NCI-H128 (cell line): ENCODE measurements around the gene SLC16A3.
A peak's percentile ranks its signal among the peaks of the same experiment; 100 is the strongest.
"Not testable (repeated sequence)": the region's sequence is repeated elsewhere in the genome, so short reads cannot be mapped to it uniquely, and the experiment has no call there.

Experiments used
- DNase-seq: peaks from one replicate; lab custom pipeline; 2025; ENCODE audit not compliant: unreplicated experiment; lab: John Stamatoyannopoulos, UW

The SLC16A3 gene

GRCh38 chr17:82228842-82229697 is at the start of gene SLC16A3:
Gene SLC16A3, plus strand, starts transcription at chr17:82229042. Its CDS starts 6,967 bp downstream, at chr17:82236009.
- peak; percentile 4 for DNase-seq

GRCh38 chr17:82179412-82179811 is 49.4 kb upstream of the SLC16A3 start:
- no peak for DNase-seq

DNA sequence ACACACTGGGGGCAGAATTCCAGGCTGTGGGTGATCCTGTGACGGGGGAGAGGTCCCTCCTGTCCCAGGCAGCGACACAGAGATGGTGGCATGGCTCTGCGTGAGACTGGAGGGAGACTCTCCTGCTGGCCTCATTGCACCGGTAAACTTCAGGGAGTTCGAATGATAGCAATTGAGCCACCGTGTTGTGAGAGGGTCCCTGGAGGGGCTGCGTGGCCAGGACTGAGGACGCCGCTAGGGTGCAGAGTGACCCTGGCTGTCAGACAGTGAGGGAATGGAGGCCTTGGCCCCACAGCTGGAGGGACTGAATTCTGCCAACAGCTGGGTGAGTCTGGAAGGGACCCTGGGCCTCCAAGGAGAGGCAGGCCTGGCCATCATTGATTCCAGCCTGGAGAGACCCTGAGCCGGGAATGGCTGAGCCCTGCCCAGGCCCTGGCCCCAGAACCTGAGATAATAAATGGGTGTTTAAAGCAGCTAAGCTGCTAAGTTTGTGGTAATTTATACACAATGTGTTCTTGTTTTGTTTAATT is 48.8 kb upstream of the SLC16A3 start:
- DNase-seq = no peak

- no peak for DNase-seq
Observed at GRCh38 chr17:82180776-82181528, 47.9 kb upstream of the SLC16A3 start.

GRCh38 chr17:82184761-82185160 is 44.1 kb upstream of the SLC16A3 start:
- DNase-seq = no peak

GRCh38 chr17:82186221-82186620 is 42.6 kb upstream of the SLC16A3 start:
- DNase-seq = no peak

- no peak for DNase-seq
Observed at GRCh38 chr17:82187500-82187899, 41.3 kb upstream of the SLC16A3 start.

DNA sequence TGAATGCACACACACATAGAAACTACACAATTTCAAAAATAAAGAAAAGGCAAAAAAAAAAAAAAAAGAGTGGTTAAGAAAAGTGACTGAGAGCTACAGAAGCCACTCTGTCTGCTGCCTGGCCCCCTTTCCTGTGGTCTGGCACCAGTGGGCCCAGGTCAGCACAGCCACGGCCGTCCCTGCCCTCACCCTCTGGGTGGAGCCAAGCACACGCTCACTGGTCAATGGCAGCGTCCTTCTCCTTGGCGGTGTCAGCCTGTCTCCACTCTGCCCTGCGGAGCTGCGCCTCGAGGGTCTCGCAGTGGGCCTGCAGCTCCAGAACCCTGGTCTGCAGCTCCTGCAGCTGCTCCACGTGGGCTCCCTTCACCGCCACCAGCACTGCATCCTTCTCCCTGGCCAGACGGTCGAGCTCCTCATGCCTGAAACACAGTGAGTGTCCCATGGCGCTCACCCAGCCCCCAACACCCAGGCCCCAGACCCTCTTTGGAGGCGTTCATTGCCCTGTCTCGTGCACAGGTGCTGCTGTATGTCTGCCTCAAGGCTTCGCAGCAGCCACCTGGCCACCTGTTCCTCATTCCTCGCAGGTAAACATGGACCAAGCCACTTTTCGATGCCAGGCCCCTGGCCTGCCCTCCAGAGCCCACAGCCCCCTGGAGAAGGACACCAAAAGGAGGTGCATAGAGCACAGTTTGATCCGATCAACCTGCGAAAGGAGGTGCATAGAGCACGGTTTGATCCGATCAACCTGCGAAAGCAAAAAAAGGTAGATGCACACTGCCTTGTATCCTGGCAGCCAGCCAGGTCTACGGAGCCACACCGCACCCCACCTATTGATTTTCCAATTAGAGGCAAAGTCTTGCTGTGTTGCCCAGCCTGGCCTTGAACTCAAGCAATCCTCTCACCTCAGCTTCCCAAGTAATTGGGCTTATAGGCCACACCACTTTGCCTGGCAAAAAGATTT is 40.6 kb upstream of the SLC16A3 start:
- no peak for DNase-seq

- DNase-seq = not testable (repeated sequence)
Observed at GRCh38 chr17:82193050-82193449, 35.8 kb upstream of the SLC16A3 start.

DNA sequence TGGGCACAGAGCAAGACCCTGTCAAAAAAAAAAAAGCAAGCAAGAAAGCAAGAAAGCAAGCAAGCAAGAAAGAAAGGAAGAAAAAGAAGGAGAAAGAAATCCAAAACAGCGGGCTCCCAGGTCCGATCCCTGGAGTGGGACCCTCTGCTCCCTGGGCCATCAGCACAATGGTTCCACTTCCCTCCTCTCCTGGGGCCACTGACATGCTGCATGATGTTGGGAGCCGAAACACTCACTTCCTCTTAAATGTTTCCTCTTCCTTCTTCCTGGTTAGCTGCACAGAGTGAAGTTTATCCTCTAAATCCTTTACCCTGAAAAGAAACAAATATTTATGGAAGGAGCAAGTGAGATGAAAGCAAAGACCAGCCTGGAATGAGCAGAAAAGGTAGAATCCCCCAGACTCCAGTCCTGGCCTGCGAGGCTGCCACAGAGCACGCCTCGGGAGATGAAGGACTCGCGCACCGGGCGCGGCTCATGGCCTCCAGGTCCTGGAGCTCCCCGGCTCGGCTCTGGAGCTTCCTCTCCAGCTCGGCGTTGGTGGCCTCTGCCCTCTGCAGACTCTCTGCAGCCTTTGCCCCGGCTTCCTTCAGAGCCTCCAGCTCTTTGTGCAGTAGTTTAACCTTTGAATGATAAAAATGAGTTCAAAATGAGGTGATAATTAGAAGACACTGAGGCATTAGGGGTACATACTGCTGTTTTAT is 35.2 kb upstream of the SLC16A3 start:
- no peak for DNase-seq

GRCh38 chr17:82194765-82195164 is 34.1 kb upstream of the SLC16A3 start:
- no peak for DNase-seq

DNA sequence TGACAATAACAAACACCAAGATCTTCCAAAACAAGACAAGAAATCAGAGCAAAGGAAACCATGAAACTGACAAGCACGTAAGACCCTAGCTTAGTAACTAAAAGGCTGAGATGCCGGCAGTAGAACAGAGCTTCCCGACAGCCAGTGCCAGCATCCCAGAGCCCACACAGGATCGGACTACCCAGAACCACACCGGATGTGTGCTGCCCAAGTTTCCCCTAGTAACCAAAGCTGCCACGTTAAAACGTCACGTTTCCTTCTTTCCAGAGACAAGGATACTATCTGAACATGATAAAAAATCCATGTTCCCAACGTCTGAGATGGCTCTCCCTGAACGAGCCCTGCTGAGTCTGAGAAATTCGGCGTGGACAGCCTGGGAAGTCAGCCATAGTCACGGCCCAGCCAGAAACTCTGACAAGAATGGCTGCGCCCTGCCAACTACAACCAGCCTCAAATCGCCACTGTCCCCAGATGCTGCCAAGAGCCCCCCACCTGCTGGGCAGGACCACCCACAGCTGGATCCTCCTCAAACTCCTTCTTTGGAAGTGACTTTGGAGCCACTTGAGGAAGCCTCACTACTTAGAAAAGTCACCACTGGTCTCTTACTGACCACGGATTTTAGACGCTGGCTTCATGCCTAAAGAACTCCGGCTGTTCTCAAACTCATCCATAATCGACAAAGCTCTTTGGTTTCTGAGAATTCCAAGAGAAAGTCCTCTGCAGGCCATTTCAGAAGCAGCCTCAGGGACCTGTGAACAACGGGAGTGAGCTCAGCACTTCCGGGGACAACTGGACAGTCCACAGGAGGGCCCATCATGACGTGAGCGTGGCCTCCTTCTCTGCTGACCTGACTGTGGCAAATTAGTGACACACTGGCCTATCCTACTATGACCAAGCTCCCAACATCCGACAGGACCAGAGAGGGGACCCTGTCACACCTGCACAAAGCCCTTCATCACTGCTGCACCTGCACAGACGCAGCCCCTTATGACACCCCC is 32.9 kb upstream of the SLC16A3 start:
- DNase-seq = no peak

- no peak for DNase-seq
Observed at GRCh38 chr17:82198092-82198491, 30.8 kb upstream of the SLC16A3 start.

DNA sequence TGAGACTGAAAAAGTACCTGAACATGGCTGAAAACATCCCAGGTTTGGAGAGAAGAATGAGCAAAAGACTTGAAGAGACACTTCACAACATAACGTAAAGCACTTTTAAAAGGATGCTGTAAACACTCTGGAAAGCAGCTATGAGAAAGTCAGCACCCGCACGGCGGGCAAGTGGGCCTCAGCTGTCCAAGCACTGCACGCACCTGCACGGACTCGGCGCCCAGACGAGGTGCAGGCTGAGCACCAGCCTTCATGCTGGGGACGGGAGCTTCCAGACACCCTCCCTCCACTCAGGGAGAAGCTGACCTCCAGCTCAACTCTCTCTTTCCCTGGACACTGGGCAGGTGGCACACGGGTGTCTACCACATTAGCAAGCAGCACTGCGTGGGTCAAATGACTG is 29.3 kb upstream of the SLC16A3 start:
- no peak for DNase-seq

DNA sequence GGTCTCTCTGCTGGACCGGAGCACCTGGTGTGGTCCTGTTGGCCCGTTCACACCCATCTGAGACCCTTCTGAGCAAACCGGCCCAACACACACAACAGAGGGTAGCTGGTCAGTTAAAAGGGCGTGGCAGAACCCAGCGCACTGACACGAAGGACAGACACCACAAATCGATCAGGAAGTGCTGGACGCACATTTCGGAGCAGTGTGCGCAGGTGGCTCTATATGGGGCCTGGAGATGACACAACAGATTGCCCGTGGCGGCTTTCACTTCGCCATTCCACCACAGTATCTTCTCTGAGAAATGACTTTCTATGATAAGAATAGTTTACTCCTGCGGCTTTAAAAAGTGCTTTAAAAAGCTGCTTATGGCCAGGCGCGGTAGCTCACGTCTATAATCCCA is 28.7 kb upstream of the SLC16A3 start:
- no peak for DNase-seq

- no peak for DNase-seq
Observed at GRCh38 chr17:82200743-82201497, 27.9 kb upstream of the SLC16A3 start.

GRCh38 chr17:82201498-82201910 is 27.3 kb upstream of the SLC16A3 start:
- DNase-seq = no peak

DNA sequence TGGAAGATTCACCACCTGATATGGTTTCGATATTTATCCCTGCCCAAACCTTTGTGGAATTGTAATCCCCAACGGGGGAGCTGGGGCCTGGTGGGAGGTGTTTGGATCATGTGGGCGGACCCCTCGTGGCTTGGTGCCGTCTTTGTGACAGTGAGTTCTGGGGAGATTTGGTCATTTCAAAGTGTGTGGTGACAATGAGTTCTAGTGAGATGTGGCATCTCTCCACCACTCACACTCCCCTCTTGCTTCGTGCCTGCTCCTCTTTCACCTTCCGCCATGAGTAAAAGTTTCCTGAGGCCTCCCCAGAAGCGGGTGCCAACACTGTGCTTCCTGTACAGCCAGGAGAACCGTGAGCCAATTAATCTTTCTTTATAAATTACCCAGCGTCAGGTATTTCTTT is 25.9 kb upstream of the SLC16A3 start:
- no peak for DNase-seq
